H1 (cell line): ENCODE data around the gene CDH22. TPM values are rescaled to one million over a fixed set of nuclear protein-coding genes. Genes with fewer than 3 reads are reported as not detected.

Experiments
- CTCF ChIA-PET: fragments of 300-600 bp; sonication (Branson Sonifier 250); formaldehyde crosslinking; loops from one replicate; lab custom pipeline; 2021; ENCODE audit not compliant: partially characterized antibody; lab: Charles Lee
- POLR2A ChIA-PET: fragments of 300-600 bp; sonication (Branson Sonifier 250); formaldehyde crosslinking; loops from one replicate; lab custom pipeline; 2021; ENCODE audit warnings: inconsistent platforms; ENCODE audit not compliant: partially characterized antibody; lab: Charles Lee
- DNase-seq, 2 experiments: peaks; one replicate each; pipeline versions ENCODE4 v3.0.0 to v3.0.0-alpha.2; 2010 to 2022; ENCODE audit warnings: low spot score in 2 of 2, low read depth in 1 of 2, mixed read lengths in 1 of 2
- FAIRE-seq: peaks from 2 replicates; lab custom pipeline; 2011; peaks lifted over from hg19 to GRCh38; lab: Jason Lieb, UNC
- H2AFZ ChIP-seq: 2 replicates; pipeline ENCODE4 v1.8.1; 2012; ENCODE audit warnings: low read length, inconsistent platforms
- H2AK5ac ChIP-seq: 2 replicates; pipeline ENCODE4 v1.6.1; 2013; ENCODE audit warnings: low read depth, low read length
- H2BK120ac ChIP-seq: replicated peaks from 2 replicates; pipeline ENCODE3; 2013; ENCODE audit warnings: low read depth, low read length, inconsistent platforms
- H2BK12ac ChIP-seq: 2 replicates; pipeline ENCODE4 v1.6.1; 2013; ENCODE audit warnings: low read depth, low read length
- H2BK15ac ChIP-seq: 2 replicates; pipeline ENCODE4 v1.6.1; 2013; ENCODE audit warnings: low read length
- H2BK20ac ChIP-seq: 2 replicates; pipeline ENCODE4 v1.6.1; 2013; ENCODE audit warnings: low read length
- H2BK5ac ChIP-seq: 2 replicates; pipeline ENCODE4 v1.6.1; 2013; ENCODE audit warnings: low read depth, low read length
- H3K14ac ChIP-seq: 2 replicates; pipeline ENCODE4 v1.6.1; 2013; ENCODE audit warnings: inconsistent platforms; ENCODE audit not compliant: insufficient read length
- H3K18ac ChIP-seq: 2 replicates; pipeline ENCODE4 v1.6.1; 2013; ENCODE audit warnings: low read length; ENCODE audit errors: extremely low read depth
- H3K23ac ChIP-seq: 2 replicates; pipeline ENCODE4 v1.6.1; 2013; ENCODE audit warnings: inconsistent platforms; ENCODE audit not compliant: insufficient read length
- H3K23me2 ChIP-seq: 2 replicates; pipeline ENCODE4 v1.6.1; 2013; ENCODE audit warnings: low read depth, low read length
- H3K27ac ChIP-seq: 2 replicates; pipeline ENCODE4 v1.6.1; 2011; ENCODE audit warnings: low read depth, low read length, inconsistent platforms
- H3K27me3 ChIP-seq, 4 experiments: replicated peaks in 1 of 4; 1 replicate in 1 of 4; 2 replicates in 3 of 4; pipeline versions ENCODE4 v1.6.1 to v1.8.1; 2011 to 2013; ENCODE audit warnings: low read length in 3 of 4, mild to moderate bottlenecking in 3 of 4, inconsistent platforms in 2 of 4, mixed read lengths in 2 of 4, moderate library complexity in 1 of 4; ENCODE audit not compliant: control insufficient read depth in 3 of 4, insufficient read depth in 3 of 4; ENCODE audit errors: extremely low read depth in 1 of 4
- H3K36me3 ChIP-seq, 4 experiments: 2 replicates each; pipeline versions ENCODE4 v1.6.1 to v1.8.1; 2011 to 2013; ENCODE audit warnings: mild to moderate bottlenecking in 4 of 4, low read length in 3 of 4, moderate library complexity in 2 of 4, control low read depth in 1 of 4, inconsistent platforms in 1 of 4; ENCODE audit not compliant: insufficient read depth in 4 of 4, control insufficient read depth in 2 of 4
- H3K4ac ChIP-seq: replicated peaks from 2 replicates; pipeline ENCODE3; 2013; ENCODE audit warnings: low read length, low read depth, mixed read lengths, inconsistent platforms; ENCODE audit not compliant: insufficient read length
- H3K4me1 ChIP-seq, 4 experiments: replicated peaks in 1 of 4; 1 replicate in 1 of 4; 2 replicates in 3 of 4; pipeline versions ENCODE4 v1.6.1 to v1.8.1; 2011 to 2013; ENCODE audit warnings: low read length in 3 of 4, inconsistent platforms in 2 of 4, mixed read lengths in 1 of 4; ENCODE audit not compliant: insufficient read depth in 4 of 4, control insufficient read depth in 3 of 4
- H3K4me2 ChIP-seq, 2 experiments: 2 replicates each; pipeline versions ENCODE4 v1.6.1 to v1.8.1; 2011 to 2013; ENCODE audit warnings: low read depth in 2 of 2, low read length in 2 of 2, control low read depth in 1 of 2, inconsistent platforms in 1 of 2, mild to moderate bottlenecking in 1 of 2; ENCODE audit not compliant: insufficient read depth in 1 of 2
- H3K4me3 ChIP-seq, 4 experiments: fragments of 200-600, 300-600 bp in 1 of 4; sonication (generic), shearing (Covaris generic), sonication (Bioruptor Twin) in 1 of 4; 2 replicates each; pipeline versions ENCODE4 v1.5.1 to v1.8.1; 2011 to 2016; ENCODE audit warnings: low read length in 4 of 4, low read depth in 3 of 4, control low read depth in 2 of 4, inconsistent platforms in 2 of 4, mild to moderate bottlenecking in 2 of 4, mixed read lengths in 1 of 4, moderate library complexity in 1 of 4; ENCODE audit not compliant: insufficient read depth in 2 of 4; ENCODE audit errors: extremely low read depth in 1 of 4
- H3K56ac ChIP-seq: replicated peaks from 2 replicates; pipeline ENCODE3; 2013; ENCODE audit warnings: low read depth, mild to moderate bottlenecking, mixed read lengths, low read length, inconsistent platforms; ENCODE audit not compliant: insufficient read length
- H3K79me1 ChIP-seq: 2 replicates; pipeline ENCODE4 v1.6.1; 2013; ENCODE audit warnings: low read depth, low read length, control low read depth
- H3K79me2 ChIP-seq, 2 experiments: 2 replicates each; pipeline versions ENCODE4 v1.6.1 to v1.8.1; 2012 to 2013; ENCODE audit warnings: low read length in 2 of 2, mild to moderate bottlenecking in 2 of 2, inconsistent platforms in 1 of 2; ENCODE audit not compliant: insufficient read depth in 2 of 2, control insufficient read depth in 1 of 2
- H3K9ac ChIP-seq, 4 experiments: replicated peaks in 1 of 4; 1 replicate in 1 of 4; 2 replicates in 3 of 4; pipeline versions ENCODE4 v1.6.1 to v1.8.1; 2011 to 2013; ENCODE audit warnings: low read depth in 3 of 4, low read length in 3 of 4, control low read depth in 2 of 4, mild to moderate bottlenecking in 2 of 4, moderate library complexity in 2 of 4, inconsistent platforms in 1 of 4; ENCODE audit errors: extremely low read depth in 1 of 4
- H3K9me3 ChIP-seq, 2 experiments: 2 replicates each; pipeline versions ENCODE4 v1.6.1 to v1.8.1; 2012 to 2013; ENCODE audit warnings: mild to moderate bottlenecking in 2 of 2, moderate library complexity in 2 of 2, control low read depth in 1 of 2, inconsistent platforms in 1 of 2, low read depth in 1 of 2, low read length in 1 of 2, mixed read lengths in 1 of 2; ENCODE audit not compliant: insufficient read depth in 2 of 2
- H4K20me1 ChIP-seq, 2 experiments: replicated peaks in 1 of 2; 2 replicates each; pipeline versions ENCODE3 to v1.8.1; 2011 to 2013; ENCODE audit warnings: inconsistent platforms in 2 of 2, low read length in 2 of 2, mild to moderate bottlenecking in 1 of 2; ENCODE audit not compliant: insufficient read depth in 2 of 2, control insufficient read depth in 1 of 2
- H4K5ac ChIP-seq: 2 replicates; pipeline ENCODE4 v1.6.1; 2013; ENCODE audit warnings: low read length, low read depth, mixed read lengths, inconsistent platforms; ENCODE audit not compliant: insufficient read length
- H4K8ac ChIP-seq: 2 replicates; pipeline ENCODE4 v1.8.0; 2013; ENCODE audit warnings: mild to moderate bottlenecking, moderate library complexity, low read length, inconsistent platforms; ENCODE audit not compliant: insufficient read depth; ENCODE audit errors: extremely low read depth
- H4K91ac ChIP-seq: replicated peaks from 2 replicates; pipeline ENCODE3; 2013; ENCODE audit warnings: low read length, mixed read lengths, inconsistent platforms; ENCODE audit not compliant: insufficient read length
- CTBP2 ChIP-seq: IDR thresholded peaks from 2 replicates; pipeline ENCODE4 v1.7.0; 2011; ENCODE audit warnings: borderline replicate concordance, mild to moderate bottlenecking, moderate library complexity, mixed read lengths, low read length; ENCODE audit not compliant: insufficient read depth, insufficient read length
- EGR1 ChIP-seq: IDR thresholded peaks from 2 replicates; pipeline ENCODE4 v1.6.1; 2011; ENCODE audit warnings: low read depth, low read length, borderline replicate concordance
- POLR2A ChIP-seq, 2 experiments: IDR thresholded peaks; 1 replicate in 1 of 2; 2 replicates in 1 of 2; pipeline ENCODE4 v1.6.1; 2011; ENCODE audit warnings: low read depth in 2 of 2, low read length in 2 of 2, mild to moderate bottlenecking in 2 of 2; ENCODE audit errors: control extremely low read depth in 1 of 2
- RAD21 ChIP-seq, 2 experiments: IDR thresholded peaks in 1 of 2; conservative IDR thresholded peaks in 1 of 2; 2 replicates each; pipeline ENCODE4 v1.6.1; 2011; ENCODE audit warnings: low read depth in 2 of 2, low read length in 2 of 2, improper control_type of control experiment in 1 of 2, inconsistent platforms in 1 of 2, mild to moderate bottlenecking in 1 of 2, moderate library complexity in 1 of 2
- SIN3A ChIP-seq, 2 experiments: IDR thresholded peaks in 1 of 2; conservative IDR thresholded peaks in 1 of 2; 2 replicates each; pipeline ENCODE4 v1.6.1; 2011 to 2012; ENCODE audit warnings: low read length in 2 of 2, improper control_type of control experiment in 1 of 2, low read depth in 1 of 2, mild to moderate bottlenecking in 1 of 2
- SIX5 ChIP-seq: IDR thresholded peaks from 2 replicates; pipeline ENCODE4 v1.6.1; 2011; ENCODE audit warnings: mild to moderate bottlenecking, low read depth, low read length
- TAF1 ChIP-seq: IDR thresholded peaks from 2 replicates; pipeline ENCODE4 v1.6.1; 2011; ENCODE audit warnings: mild to moderate bottlenecking, low read depth, low read length
- TEAD4 ChIP-seq: IDR thresholded peaks from 2 replicates; pipeline ENCODE4 v1.6.1; 2012; ENCODE audit warnings: low read depth, low read length, inconsistent platforms, mixed read lengths
- WGBS, 2 experiments: shearing (Covaris generic) in 1 of 2; methylation state at CpG; one replicate each; pipeline versions ENCODE4 v1.1.6 to v1.1.7; 2013 to 2015; ENCODE audit warnings: low lambda C conversion rate in 2 of 2, mixed read lengths in 2 of 2, inconsistent platforms in 1 of 2, low coverage in 1 of 2, missing lambda C conversion rate in 1 of 2; ENCODE audit not compliant: insufficient replicate concordance in 2 of 2, insufficient coverage in 1 of 2, insufficient read length in 1 of 2; ENCODE audit errors: extremely low coverage in 1 of 2, missing lambda C conversion rate in 1 of 2; 5-methylcytosine and 5-hydroxymethylcytosine counted together
- polyA plus RNA-seq, 7 experiments: library from polyadenylated mRNA; depleted of rRNA in 3 of 7; stranded (reverse) in 5 of 7; unstranded in 2 of 7; fragments of >200 nt in 5 of 7; fragments of 200-250 nt in 2 of 7; gene quantifications; 1 replicate in 5 of 7; 2 replicates in 1 of 7; 4 replicates in 1 of 7; pipeline versions ENCODE4 v1.2.1 to v1.2.3, GENCODE V29; 2011 to 2013; ENCODE audit warnings: missing spikeins in 2 of 7, mixed read lengths in 2 of 7
- total RNA-seq: library from RNA; stranded (reverse); fragmentation: NEBNext Ultra II Directional; extraction: Animal tissue kit (Norgen Biotek cat#: 25700); gene quantifications from 2 replicates; pipeline ENCODE4 v1.2.1, GENCODE V29; 2021

Gene CDH22
- total and polyA plus RNA-seq, 2 of the 8 experiments (the other 6 are each of a cell fraction or from before 2014, with no cell fraction given) = 0.35 to 0.39 TPM

GRCh38 chr20:46159101-46159897, 149.0 kb downstream of the CDH22 start:
- no peaks in the 10 kb centered on the region for H3K9me3 ChIP-seq
- H3K27me3 ChIP-seq = no peaks in the 10 kb centered on the region
- H2AK5ac ChIP-seq = no peak overlapping the region
- H2BK15ac ChIP-seq = no peak overlapping the region
- H3K18ac ChIP-seq = no peak overlapping the region
- no peak overlapping the region for H2BK5ac ChIP-seq
- H3K4ac ChIP-seq = no peak overlapping the region
- no peak overlapping the region for H3K4me2 ChIP-seq
- H3K79me1 ChIP-seq = no peaks in the 10 kb centered on the region
- no peaks in the 10 kb centered on the region for H3K36me3 ChIP-seq
- no peak overlapping the region for H3K23ac ChIP-seq
- no peak overlapping the region for H2AFZ ChIP-seq
- H3K79me2 ChIP-seq = no peaks in the 10 kb centered on the region
- H4K5ac ChIP-seq = no peak overlapping the region
- DNase-seq (no peak), FAIRE-seq (no peak)
- H2BK12ac ChIP-seq = no peak overlapping the region
- no peaks in the 10 kb centered on the region for H4K20me1 ChIP-seq
- no peak overlapping the region for H3K56ac ChIP-seq
- H4K91ac ChIP-seq = no peak overlapping the region
- TF ChIP-seq CTBP2 = no peak
- TF ChIP-seq SIX5 = no peak
- TF ChIP-seq RAD21 (IDR thresholded peaks at IDR 0.05 in 1 of 2, conservative IDR thresholded peaks at IDR 0.05 in 1 of 2; ENCODE audit: low read depth in 2 of 2, low read length in 2 of 2) = no peak
- no peak for TF ChIP-seq TEAD4
- TF ChIP-seq SIN3A (conservative IDR thresholded peaks at IDR 0.05 in 1 of 2, IDR thresholded peaks at IDR 0.05 in 1 of 2; ENCODE audit: low read depth in 1 of 2, low read length in 2 of 2) = no peak
- no peak for TF ChIP-seq TAF1
- TF ChIP-seq EGR1 = no peak
- TF ChIP-seq POLR2A (IDR thresholded peaks at IDR 0.05; ENCODE audit: control extremely low read depth in 1 of 2, low read depth in 2 of 2, low read length in 2 of 2) = no peak
- ChIA-PET POLR2A (interaction anchor here (1.0 to 1.3 kb wide), 4 partner anchors 7 to 71 kb away, joined by 3 read pairs; no protein-coding TSS in a partner anchor), CTCF (interaction anchor here (0.8 to 21.6 kb wide), 7 partner anchors 8 to 101 kb away, joined by 3 to 233 read pairs (median 6); no protein-coding TSS in a partner anchor)
- H3K14ac ChIP-seq = no peak overlapping the region
- H2BK120ac ChIP-seq = no peak overlapping the region
- H3K4me3 ChIP-seq = no peak overlapping the region
- no peak overlapping the region for H2BK20ac ChIP-seq
- no peak overlapping the region for H3K27ac ChIP-seq
- 82% methylated on average over 7 of the region's 7 CpGs; no CpG with 5 or more reads in 1 of the 2 experiments for WGBS, 2 experiments
- no peak overlapping the region for H4K8ac ChIP-seq
- H3K9ac ChIP-seq = no peak overlapping the region
- no peaks in the 10 kb centered on the region for H3K23me2 ChIP-seq
- no peaks in the 10 kb centered on the region for H3K4me1 ChIP-seq
